ENCODE measurements around the gene TSC22D1. TPM values are rescaled to one million over a fixed set of nuclear protein-coding genes. Genes with fewer than 3 reads are reported as not detected.
"Not testable (repeated sequence)": the region's sequence is repeated elsewhere in the genome, so short reads cannot be mapped to it uniquely, and the experiment has no call there.

The TSC22D1 gene
- polyA plus RNA-seq, 3 donors, result 24.6 to 61.6 (median 51.3) TPM

DNA sequence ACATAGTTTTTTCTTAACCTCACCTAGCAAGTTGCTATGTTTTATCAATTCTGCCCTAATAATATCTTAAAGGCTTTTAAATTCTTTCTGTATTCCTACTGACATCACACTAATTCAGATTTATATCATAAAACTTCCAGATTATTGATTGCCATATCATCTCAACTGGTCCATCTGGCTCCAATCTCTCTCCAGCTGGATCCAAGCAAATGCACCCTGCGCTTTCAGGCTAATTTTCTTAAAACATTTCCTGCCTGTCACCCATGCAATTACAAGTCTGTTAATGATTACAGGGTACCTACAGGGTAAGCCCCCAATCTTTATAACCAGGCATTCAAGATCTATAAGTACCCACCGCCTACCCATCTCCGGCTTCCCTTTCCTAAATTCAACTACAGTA, 107.3 kb downstream of the TSC22D1 start:
- 88 to 98% (median 97%) methylated on average over 3 of the region's 3 CpGs for WGBS, 3 donors
- H3K27ac ChIP-seq (ENCODE audit: low read depth, low read length), result no peak overlapping the region

DNA sequence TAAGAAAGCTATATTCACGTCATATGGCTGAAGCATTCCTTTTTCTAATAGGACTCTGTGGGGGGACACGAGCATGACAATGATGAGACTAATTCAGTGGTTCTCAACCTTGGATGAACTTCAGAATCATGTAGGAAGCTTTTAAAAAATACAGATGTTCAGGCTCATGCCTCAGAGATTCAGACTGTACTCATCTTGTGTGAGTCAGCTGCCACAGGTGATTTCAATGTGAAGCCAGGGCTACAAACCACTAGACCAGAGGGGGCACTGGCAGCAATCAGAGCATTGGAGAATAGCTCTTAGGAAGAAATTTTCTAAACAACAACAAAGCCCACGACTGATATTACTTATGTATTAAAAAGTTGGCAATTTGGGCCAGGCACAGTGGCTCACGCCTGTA, 110.8 kb downstream of the TSC22D1 start:
- 65 to 81% (median 79%) methylated on average over 4 of the region's 4 CpGs for WGBS, 3 donors
- no peak overlapping the region for H3K27ac ChIP-seq (ENCODE audit: low read depth, low read length)

DNA sequence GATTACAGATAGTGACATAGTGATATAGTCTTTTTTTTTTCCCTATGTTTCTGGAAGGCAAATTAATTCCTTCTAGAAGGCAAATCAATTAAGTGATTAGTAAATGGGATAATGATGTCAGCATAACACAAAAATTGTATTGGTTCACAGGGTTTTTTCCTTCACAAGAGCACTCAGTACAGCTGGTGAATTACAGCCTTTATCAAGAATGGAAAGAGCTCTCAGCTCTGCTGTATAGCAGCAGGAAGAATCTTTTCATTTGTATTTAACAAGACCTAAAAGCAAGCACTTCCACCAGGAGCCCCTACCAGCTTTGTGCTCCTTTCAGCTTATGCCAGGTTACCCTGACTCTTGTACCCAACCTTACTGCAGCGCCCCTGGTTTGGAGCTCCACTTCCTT, 111.7 kb downstream of the TSC22D1 start:
- WGBS, 3 donors, result 80 to 95% (median 88%) methylated on average over 1 of the region's 1 CpG
- H3K27ac ChIP-seq (ENCODE audit: low read depth, low read length), result no peak overlapping the region

DNA sequence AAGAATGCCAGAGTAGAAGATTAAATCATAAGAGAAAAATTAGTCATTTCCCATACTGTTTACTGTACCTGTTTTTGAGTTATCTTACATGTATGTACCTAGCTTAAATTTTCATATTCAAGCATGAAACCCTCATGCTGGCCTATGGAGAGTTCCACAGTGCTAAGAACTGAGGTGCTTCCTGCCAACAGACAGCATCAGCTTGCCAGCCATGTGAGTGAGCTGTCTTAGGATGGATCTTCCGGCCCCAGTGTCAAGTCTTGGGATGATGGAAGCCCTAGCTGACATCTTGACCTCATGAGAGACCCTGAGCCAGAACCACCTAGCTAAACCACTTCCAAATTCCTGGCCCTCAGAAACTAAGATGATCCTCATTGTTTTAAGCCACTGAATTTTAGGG, 112.4 kb downstream of the TSC22D1 start:
- WGBS, 3 donors, result 80 to 100% (median 94%) methylated on average over 1 of the region's 1 CpG
- H3K27ac ChIP-seq (ENCODE audit: low read depth, low read length), result no peak overlapping the region

DNA sequence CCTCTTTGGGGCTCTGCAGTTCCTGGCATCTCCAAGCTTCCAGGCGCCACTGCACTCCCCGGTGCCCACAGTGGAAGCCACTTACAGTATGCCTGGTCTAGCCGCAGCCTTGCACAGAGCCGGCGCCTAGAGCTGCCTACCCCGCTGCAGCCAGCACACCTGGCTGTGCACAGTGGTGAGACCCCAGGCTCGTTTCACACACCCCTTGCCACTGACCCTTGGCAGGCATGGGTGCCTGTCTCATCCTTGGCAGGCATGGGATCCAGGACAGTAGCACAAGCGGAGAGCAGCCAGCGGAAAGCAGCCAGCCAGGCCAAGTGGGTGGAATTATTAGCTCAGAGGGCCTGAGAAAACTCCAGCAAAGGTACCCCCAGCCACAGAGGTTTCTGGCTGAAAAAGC, 116.5 kb downstream of the TSC22D1 start:
- 94 to 96% (median 94%) methylated on average over 9 of the region's 9 CpGs for whole genome bisulfite sequencing, 3 donors
- H3K27ac ChIP-seq (ENCODE audit: low read depth, low read length), result no peak overlapping the region

DNA sequence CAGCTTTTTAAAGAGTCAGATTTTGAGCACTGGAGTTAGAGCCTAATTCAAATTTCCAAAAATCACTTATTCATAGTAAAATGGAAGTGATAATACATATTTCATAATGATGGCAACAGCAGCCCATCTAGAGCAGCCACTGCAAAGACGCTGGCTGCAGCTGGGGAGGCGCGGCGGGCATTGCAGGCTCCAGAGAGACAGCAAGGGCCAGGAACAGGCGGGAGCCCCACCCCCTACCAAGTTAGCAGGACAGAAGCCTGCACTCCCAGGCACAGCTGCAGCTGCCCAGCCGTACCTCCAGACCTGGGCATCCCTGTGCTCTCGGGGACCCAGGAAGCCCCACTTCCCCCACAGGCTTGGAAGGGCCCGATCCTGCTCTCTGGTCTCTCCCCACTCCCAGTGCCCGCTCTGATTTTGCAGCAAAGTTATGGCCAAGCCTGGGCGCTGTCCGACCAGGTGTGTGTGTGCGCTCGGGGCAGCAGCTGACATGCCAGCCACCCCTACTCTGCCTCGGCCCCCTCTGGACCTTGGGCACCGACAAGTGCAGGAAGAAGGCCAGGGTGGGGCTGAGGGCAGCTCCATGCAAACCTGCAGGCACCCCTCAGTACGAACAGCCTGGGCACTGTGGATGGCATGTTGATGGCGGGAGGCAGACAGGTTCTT, 117.7 kb downstream of the TSC22D1 start:
- 95 to 97% (median 96%) methylated on average over 16 to 17 of the region's 17 CpGs for WGBS, 3 donors
- H3K27ac ChIP-seq (ENCODE audit: low read depth, low read length), result no peak overlapping the region

DNA sequence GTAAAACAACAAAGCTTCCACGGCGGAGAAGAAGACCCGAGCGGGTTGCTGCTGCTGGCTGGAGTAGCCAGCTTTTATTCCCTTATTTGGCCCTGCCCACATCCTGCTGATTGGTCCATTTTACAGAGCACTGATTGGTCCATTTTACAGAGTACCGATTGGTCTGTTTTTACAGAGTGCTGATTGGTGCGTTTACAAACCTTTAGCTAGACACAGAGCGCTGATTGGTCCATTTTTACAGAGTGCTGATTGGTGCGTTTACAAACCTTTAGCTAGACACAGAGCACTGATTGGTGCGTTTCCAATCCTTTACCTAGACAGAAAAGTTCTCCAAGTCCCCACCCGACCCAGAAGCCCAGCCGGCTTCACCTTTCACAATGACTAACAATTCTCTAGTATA, 119.9 kb downstream of the TSC22D1 start:
- 96 to 98% (median 97%) methylated on average over 11 of the region's 11 CpGs for WGBS, 3 donors

DNA sequence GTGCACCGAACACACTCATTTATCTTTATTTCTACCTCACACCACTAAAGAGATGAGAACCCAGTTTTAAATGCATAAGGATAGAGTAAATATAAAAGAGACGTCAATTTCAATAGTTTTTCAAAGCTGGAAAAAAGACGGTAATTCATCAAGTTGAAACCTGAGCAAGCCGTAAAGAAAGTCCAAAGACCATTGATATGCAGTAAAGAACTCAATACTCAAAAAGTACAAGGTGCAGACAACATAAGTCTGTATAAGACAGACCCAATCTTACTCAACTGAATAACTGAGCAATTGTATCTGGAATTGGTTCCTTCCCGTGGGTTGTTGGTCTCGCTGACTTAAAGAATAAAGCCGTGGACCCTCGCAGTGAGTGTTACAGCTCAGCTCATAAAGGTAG, 120.4 kb downstream of the TSC22D1 start:
- no peak overlapping the region for H3K27ac ChIP-seq (ENCODE audit: low read depth, low read length)
- WGBS, 3 donors, result 88 to 98% (median 98%) methylated on average over 8 of the region's 8 CpGs

More for the DNA sequence above, 119.9 kb downstream of the TSC22D1 start:
- H3K27ac ChIP-seq (ENCODE audit: low read depth, low read length), result not testable (repeated sequence)

DNA sequence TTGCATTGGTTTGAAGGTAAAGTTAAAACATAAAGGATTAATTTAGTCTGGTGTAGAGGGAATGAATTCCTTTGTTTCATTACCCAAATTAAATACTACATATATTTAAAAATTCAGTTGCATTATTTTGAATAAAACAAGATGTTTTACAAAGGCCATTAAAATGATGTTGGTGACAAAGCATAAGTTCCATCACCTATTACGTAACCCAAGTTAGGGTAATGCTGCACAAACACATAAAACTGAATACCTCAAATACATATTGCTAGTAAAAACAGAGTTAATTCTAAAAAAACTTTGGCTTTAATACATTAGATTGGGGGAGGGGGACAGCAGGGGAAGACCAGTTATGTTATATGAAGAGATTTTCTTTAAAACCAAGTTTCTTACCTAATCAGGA, 122.2 kb downstream of the TSC22D1 start:
- no peak overlapping the region for H3K27ac ChIP-seq (ENCODE audit: low read depth, low read length)
- WGBS, 3 donors, result 81 to 98% (median 95%) methylated on average over 1 of the region's 1 CpG

DNA sequence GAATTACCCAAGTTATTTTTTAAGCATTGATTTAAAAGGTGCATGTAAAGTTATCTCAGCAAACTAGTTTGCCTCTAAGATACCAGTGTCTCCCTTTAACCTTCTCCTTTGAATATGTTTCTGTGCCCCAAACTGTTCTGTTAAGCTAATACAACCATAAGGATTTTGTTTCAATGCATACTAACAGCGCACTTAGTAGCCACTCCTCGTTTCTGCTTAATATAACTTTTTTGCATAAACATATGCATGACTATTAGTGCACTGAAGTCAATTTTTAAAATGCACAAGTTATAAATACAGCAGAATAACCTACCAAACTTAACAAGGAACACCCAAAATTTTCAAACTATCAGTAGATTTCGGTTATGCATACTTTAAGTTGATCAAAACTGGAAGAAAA, 123.1 kb downstream of the TSC22D1 start:
- WGBS, 3 donors, result 91 to 94% (median 94%) methylated on average over 3 of the region's 3 CpGs
- H3K27ac ChIP-seq (ENCODE audit: low read depth, low read length), result no peak overlapping the region

DNA sequence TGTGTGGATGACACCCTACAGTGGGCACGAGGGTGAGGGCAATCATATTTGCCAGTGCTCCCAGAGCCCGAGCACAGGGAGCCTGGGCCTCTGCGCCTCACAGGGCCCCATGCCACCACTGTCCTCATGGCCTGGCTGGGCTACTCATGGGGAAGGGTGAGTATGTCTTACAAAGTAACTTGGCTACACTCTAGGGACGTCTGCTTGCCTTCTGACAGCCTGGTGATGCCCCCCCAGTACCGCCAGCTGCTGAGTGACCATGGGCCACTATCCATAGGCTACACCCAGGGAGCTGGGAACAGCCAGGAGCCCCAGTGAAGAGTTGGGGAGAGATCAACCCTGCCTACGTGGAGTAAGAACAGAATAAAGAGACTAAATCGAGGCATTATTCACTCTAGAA, 123.7 kb downstream of the TSC22D1 start:
- no peak overlapping the region for H3K27ac ChIP-seq (ENCODE audit: low read depth, low read length)
- 92 to 95% (median 94%) methylated on average over 7 of the region's 7 CpGs for WGBS, 3 donors

DNA sequence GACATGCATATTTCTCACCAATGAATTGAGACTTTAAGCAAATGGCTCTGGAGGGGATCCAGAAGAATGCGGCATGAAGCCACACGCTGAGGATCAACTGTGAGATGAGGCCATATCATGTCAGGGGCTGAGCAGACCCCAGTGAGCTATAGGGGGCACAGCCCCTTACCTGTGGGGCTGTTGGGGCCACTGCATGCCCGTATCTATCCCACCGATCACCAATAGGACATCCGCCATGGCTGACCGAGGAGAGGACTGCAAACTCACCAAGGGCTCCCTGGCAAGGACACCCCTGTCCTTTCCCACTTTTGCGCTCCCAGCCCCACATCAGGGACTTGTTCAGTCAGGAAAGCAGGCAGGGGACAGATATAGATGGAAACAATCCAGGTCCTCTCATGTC, 124.5 kb downstream of the TSC22D1 start:
- H3K27ac ChIP-seq (ENCODE audit: low read depth, low read length), result no peak overlapping the region
- 98 to 99% (median 99%) methylated on average over 7 of the region's 7 CpGs for WGBS, 3 donors

DNA sequence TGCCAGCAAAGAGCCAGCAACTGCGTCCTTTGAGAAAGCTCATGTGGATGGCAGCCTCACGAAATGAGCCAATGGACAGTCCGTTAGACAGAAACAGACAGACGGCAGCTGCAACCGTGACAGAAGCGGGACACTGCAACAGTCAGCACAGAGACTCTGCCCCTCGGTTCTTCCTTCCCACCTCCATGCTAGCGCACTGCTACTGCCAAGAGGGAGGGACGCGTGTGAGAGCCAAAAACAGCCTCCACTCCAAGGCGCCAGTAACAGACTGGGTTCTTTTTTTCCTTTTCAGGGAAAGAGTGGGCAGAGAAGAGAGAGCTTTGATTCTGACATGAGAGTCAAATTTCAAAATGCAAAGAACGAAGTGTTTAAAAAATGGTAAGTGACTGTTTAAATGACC, 125.0 kb downstream of the TSC22D1 start:
- WGBS, 3 donors, result 91 to 97% (median 96%) methylated on average over 12 of the region's 12 CpGs
- H3K27ac ChIP-seq (ENCODE audit: low read depth, low read length), result no peak overlapping the region

DNA sequence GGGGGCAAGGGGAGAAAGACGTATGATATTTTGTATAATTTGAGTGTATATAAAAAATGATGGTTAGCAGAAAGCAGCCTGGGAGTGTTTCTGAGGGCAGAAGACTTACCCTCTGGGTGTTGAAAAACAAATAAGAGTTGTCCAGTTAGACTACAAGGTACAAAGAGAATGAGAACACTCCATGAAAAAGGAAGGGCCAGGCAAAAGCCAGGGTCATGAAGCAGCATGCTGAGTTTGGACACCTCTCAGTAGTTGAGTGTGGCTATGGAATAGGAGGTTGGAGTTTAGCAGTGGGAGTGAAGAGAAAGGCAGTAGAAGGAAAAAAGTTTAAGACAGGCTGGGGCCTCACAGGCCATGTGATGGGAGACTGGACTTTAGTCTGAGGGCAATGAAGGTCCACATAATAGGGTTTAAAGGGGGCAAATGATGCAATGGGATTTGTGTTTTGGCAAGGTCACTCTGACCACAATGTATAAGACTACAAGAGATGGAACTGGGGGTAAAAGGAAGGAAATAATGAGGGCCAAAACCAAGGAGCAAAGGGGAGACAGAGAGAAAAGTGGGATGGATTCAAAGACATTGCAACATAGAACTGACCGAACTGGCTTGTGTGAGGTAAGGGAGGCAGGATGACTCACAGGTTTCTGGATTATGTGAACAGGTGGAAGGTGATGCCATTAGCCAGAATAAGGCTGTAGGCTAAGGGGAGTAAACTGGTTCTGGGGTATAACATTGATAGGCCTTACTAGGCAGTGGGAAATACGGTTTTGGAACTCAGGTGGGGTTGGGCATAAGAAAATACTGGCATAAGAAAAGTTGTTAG, 125.9 kb downstream of the TSC22D1 start:
- WGBS, 3 donors, result 85 to 88% (median 87%) methylated on average over 3 of the region's 3 CpGs

DNA sequence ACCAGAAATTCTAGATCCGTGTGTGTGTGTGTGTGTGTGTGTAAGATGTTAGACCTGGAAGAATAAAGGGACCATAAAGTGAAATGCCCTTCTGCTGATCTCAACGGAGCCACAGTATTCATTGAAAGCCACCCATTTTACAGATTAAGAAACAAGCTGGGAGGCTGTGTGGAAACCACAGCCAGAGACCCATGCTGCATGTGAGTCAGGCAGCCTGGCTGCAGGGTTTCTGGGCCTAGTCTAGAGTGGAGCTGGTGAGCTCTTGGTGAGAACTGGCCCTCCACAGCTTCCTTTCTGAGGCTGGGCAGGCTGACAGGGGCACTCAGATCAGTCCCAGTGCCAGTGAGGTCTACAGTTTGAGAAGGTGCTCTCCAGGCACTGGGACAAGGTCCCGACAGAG, 127.3 kb downstream of the TSC22D1 start:
- H3K27ac ChIP-seq (ENCODE audit: low read depth, low read length), result no peak overlapping the region
- 74 to 78% (median 77%) methylated on average over 3 of the region's 3 CpGs for whole genome bisulfite sequencing, 3 donors

More for the DNA sequence above, 125.9 kb downstream of the TSC22D1 start:
- H3K27ac ChIP-seq (ENCODE audit: low read depth, low read length), result no peak overlapping the region

DNA sequence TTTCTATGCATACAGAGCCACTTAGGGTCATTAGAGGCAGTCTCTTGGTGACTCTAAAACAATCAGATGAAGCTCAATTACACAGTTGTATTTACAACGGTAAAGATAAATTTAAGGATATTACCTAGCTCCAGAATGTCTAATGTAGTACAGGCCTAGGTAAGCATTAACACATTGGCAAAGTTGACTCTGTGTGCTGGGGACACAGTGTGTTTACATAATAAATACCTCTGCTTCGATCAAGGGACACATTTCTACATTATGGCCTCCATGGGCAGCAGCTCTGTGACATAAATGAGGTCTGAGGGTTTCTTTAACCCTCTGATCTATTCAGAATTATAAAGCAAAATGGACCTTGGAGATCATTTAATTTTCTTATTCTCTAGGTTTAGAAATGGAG, 127.8 kb downstream of the TSC22D1 start:
- no peak overlapping the region for H3K27ac ChIP-seq (ENCODE audit: low read depth, low read length)
- WGBS, 3 donors, result 28 to 80% (median 79%) methylated on average over 2 of the region's 2 CpGs

DNA sequence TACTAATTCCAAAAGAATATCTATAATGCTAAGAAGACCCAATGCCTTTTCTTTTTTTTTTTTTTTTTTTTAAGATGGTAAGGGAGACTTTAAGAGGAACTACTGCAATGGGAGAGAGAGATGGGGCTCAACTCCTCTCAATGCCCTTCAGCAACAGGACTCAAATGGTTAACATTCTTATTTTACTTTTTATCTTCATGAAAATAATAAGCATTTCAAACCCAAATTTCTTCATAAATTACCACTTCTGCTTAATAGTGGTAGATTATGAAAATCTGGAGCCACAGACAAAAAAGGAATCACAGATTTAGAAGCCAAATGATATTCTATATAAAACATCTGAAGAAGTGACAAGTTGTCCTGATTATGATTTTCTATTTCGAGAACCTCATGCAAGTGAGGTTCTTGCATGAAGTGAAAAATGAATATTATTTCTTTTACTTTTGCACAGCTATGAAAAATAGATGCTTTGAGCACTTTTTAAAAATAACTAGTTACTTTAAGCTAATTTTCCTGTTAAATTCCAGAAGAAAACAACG, 128.3 kb downstream of the TSC22D1 start:
- no peak overlapping the region for H3K27ac ChIP-seq (ENCODE audit: low read depth, low read length)
- WGBS, 3 donors, result 87 to 98% (median 94%) methylated on average over 2 of the region's 2 CpGs

DNA sequence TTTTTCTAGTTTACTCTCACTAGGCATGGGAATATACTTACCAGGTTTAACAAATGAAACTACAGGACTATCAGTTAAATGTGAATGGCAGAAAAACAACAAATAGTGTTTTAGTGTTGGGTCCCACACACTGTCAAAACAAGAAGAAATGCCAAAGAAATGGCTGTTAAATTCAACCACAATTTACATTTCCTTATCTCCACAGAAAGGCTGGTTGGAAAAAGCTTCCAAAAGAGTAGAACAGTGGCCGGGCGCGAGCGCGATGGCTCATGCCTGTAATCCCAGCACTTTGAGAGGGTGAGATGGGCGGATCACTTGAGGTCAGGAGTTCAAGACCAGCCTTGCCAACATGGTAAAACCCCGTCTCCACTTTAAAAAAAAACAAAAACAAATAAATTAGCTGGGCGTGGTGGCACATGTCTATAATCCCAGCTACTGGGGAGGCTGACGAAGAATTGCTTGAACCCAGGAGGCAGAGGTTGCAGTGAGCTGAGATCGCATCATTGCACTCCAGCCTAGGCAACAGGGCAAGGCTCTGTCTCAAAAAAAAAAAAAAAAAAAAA, 136.0 kb downstream of the TSC22D1 start:
- 79 to 87% (median 85%) methylated on average over 10 of the region's 10 CpGs for WGBS, 3 donors
- H3K27ac ChIP-seq (ENCODE audit: low read depth, low read length), result no peak overlapping the region

DNA sequence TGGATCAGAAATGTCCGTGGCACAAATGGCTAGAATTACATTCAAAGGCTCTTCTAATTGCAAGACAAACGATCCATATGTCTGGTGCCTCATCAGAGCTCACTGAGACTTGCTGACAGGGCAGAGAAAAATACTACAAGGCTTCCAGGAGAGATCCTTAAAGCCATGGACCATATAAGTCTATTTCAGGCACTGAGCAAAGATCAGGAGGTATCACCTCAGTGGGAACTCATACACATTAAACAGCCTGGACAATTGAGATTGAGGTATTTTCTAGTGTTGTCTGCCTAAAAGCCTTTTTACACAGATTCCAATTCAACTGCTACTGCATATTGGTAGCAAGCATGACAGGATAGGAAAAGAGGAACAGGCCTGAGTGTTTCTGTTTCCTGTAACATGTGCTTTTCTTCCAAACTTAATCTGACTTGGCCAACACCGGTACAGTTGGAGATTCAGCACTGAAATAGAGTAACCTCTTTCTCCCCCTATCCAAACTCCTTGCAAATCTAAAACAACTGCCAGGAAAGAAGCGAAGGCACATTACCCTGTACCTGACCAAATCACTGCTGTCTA, 136.6 kb downstream of the TSC22D1 start:
- 40 to 62% (median 51%) methylated on average over 4 of the region's 4 CpGs for WGBS, 3 donors
- no peak overlapping the region for H3K27ac ChIP-seq (ENCODE audit: low read depth, low read length)

Data from adipose tissue (tissue), 3 donors.